Neural cell (in vitro differentiated cells): ENCODE measurements around the gene EXOC3L2. TPM values are rescaled to one million over a fixed set of nuclear protein-coding genes. Genes with fewer than 3 reads are reported as not detected.

Source experiments
- H2AFZ ChIP-seq: fragments of 200-600, 300-800 bp; sonication (generic), shearing (Covaris generic); 2 replicates; pipeline ENCODE4 v1.6.0; 2014; ENCODE audit warnings: low read depth, mild to moderate bottlenecking, antibody characterized with exemption, low read length, moderate library complexity
- H3F3A ChIP-seq: fragments of 200-600 bp; shearing (Covaris generic); 2 replicates; pipeline ENCODE4 v1.6.1; 2016; ENCODE audit warnings: mild to moderate bottlenecking, moderate library complexity, mixed read lengths, antibody characterized with exemption, low read length; ENCODE audit not compliant: insufficient read depth, poor library complexity, severe bottlenecking
- H3K27ac ChIP-seq: fragments of 200-600, 300-800 bp; sonication (generic), shearing (Covaris generic); 2 replicates; pipeline ENCODE4 v1.5.1; 2014; ENCODE audit warnings: mild to moderate bottlenecking, low read length, moderate library complexity
- H3K27me3 ChIP-seq: fragments of 300-800, 200-600 bp; sonication (generic), shearing (Covaris generic); 2 replicates; pipeline ENCODE4 v1.6.0; 2014; ENCODE audit warnings: mild to moderate bottlenecking, low read depth, low read length, moderate library complexity; ENCODE audit not compliant: insufficient read depth
- H3K36me3 ChIP-seq: fragments of 300-800, 200-600 bp; sonication (generic), shearing (Covaris generic); 2 replicates; pipeline ENCODE4 v1.5.1; 2014; ENCODE audit warnings: mild to moderate bottlenecking, antibody characterized with exemption, low read length, moderate library complexity; ENCODE audit not compliant: insufficient read depth
- H3K4me2 ChIP-seq: fragments of 300-800, 200-600 bp; sonication (generic), shearing (Covaris generic); 2 replicates; pipeline ENCODE4 v1.6.0; 2014; ENCODE audit warnings: mild to moderate bottlenecking, low read length
- H3K4me3 ChIP-seq: fragments of 300-800, 200-600 bp; sonication (generic), shearing (Covaris generic); 2 replicates; pipeline ENCODE4 v1.5.1; 2014; ENCODE audit warnings: mild to moderate bottlenecking, low read length, moderate library complexity
- H3K79me2 ChIP-seq: fragments of 200-600 bp; shearing (Covaris generic); replicated peaks from 2 replicates; pipeline ENCODE4 v1.6.0; 2014; ENCODE audit warnings: mild to moderate bottlenecking, low read length, moderate library complexity; ENCODE audit not compliant: insufficient read depth
- H3K9ac ChIP-seq: fragments of 300-800, 200-600 bp; sonication (generic), shearing (Covaris generic); 2 replicates; pipeline ENCODE4 v1.6.1; 2016; ENCODE audit warnings: mild to moderate bottlenecking, low read length, mixed read lengths
- H3K9me2 ChIP-seq: fragments of 200-600 bp; shearing (Covaris generic); 2 replicates; pipeline ENCODE4 v1.6.1; 2016; ENCODE audit warnings: mild to moderate bottlenecking, low read length, mixed read lengths; ENCODE audit not compliant: insufficient read depth
- H3K9me3 ChIP-seq: fragments of 200-600, 300-800 bp; sonication (generic), shearing (Covaris generic); 2 replicates; pipeline ENCODE4 v1.6.1; 2016; ENCODE audit warnings: mild to moderate bottlenecking, mixed run types, low read length, moderate library complexity, mixed read lengths
- H4K20me1 ChIP-seq: fragments of 200-600 bp; shearing (Covaris generic); 2 replicates; pipeline ENCODE4 v1.6.1; 2016; ENCODE audit warnings: mild to moderate bottlenecking, mixed run types; ENCODE audit not compliant: insufficient read depth
- EP300 ChIP-seq: fragments of 450-650 bp; conservative IDR thresholded peaks from 2 replicates; pipeline ENCODE4 v1.6.1; 2014; ENCODE audit warnings: antibody characterized with exemption, mild to moderate bottlenecking, moderate library complexity; ENCODE audit not compliant: poor library complexity, severe bottlenecking
- EZH2 ChIP-seq: fragments of 200-600, 300-800 bp; shearing (Covaris generic), sonication (generic); IDR thresholded peaks from 2 replicates; pipeline ENCODE4 v1.6.1; 2014; ENCODE audit warnings: antibody characterized with exemption, low read length, borderline replicate concordance, mild to moderate bottlenecking; ENCODE audit not compliant: insufficient read depth, poor library complexity, severe bottlenecking
- MXI1 ChIP-seq: fragments of 450-650 bp; conservative IDR thresholded peaks from 2 replicates; pipeline ENCODE4 v1.6.1; 2014; ENCODE audit warnings: antibody characterized with exemption, mild to moderate bottlenecking; ENCODE audit not compliant: poor library complexity, severe bottlenecking
- POLR2AphosphoS5 ChIP-seq: IDR thresholded peaks from 2 replicates; pipeline ENCODE4 v1.6.1; 2012
- RAD21 ChIP-seq: fragments of 450-650 bp; conservative IDR thresholded peaks from 2 replicates; pipeline ENCODE4 v1.6.1; 2014; ENCODE audit warnings: antibody characterized with exemption, mild to moderate bottlenecking, moderate library complexity
- SMC3 ChIP-seq: fragments of 450-650 bp; conservative IDR thresholded peaks from 2 replicates; pipeline ENCODE4 v1.6.1; 2014; ENCODE audit warnings: antibody characterized with exemption, mild to moderate bottlenecking, moderate library complexity; ENCODE audit not compliant: poor library complexity
- TAF1 ChIP-seq: IDR thresholded peaks from 2 replicates; pipeline ENCODE4 v1.6.1; 2012; ENCODE audit warnings: low read depth
- polyA plus RNA-seq: library from polyadenylated mRNA; depleted of rRNA; stranded (reverse); fragments of >200 nt; gene quantifications from 2 replicates; pipeline ENCODE4 v1.2.3, GENCODE V29; 2014
- TF ChIP-seq, protein P1 (sequence below): fragments of 450-650 bp; IDR thresholded peaks from 2 replicates; pipeline ENCODE4 v1.5.1; 2014; ENCODE audit warnings: antibody characterized with exemption, mild to moderate bottlenecking, moderate library complexity; ENCODE audit not compliant: poor library complexity, severe bottlenecking
- TF ChIP-seq, protein P2 (sequence below): IDR thresholded peaks from 2 replicates; pipeline ENCODE4 v1.6.1; 2012; ENCODE audit warnings: borderline replicate concordance

EXOC3L2 gene
- polyA plus RNA-seq, 1 donor from 2014 or later, result not detected

DNA sequence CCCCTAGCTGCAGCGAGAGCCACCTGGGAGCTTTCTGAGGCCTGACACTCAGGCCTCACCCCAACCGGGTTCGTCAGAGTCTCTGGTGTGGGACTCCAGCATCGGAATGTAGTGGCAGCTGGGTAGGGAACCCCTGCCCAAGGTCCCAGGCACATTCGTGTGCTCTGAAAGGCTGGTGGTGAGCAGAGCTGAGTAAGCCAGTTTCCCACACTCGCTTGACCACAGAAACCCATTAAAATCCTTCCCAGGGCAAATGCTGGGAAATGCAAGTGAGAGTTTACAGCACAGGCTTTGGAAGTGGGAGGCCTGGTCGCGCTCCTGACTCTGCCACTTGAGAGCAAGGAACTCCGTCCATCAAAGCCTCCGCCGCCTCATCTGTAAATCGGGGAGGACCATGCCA is 71.4 kb downstream of the EXOC3L2 start:
- Histone ChIP-seq H3K4me3 (no peak overlapping the region), H3K4me2 (no peak overlapping the region), H2AFZ (no peak overlapping the region), H3K79me2 (no peaks in the 10 kb centered on the region), H4K20me1 (no peaks in the 10 kb centered on the region), H3K27ac (no peak overlapping the region), H3F3A (no peaks in the 10 kb centered on the region), H3K9me2 (no peaks in the 10 kb centered on the region), H3K9me3 (no peaks in the 10 kb centered on the region), H3K9ac (no peak overlapping the region), H3K27me3 (no peaks in the 10 kb centered on the region), H3K36me3 (no peaks in the 10 kb centered on the region)
- no peak for TF ChIP-seq EP300
- TF ChIP-seq POLR2AphosphoS5, result no peak
- TF ChIP-seq TAF1, result no peak
- TF ChIP-seq, protein P1, sequence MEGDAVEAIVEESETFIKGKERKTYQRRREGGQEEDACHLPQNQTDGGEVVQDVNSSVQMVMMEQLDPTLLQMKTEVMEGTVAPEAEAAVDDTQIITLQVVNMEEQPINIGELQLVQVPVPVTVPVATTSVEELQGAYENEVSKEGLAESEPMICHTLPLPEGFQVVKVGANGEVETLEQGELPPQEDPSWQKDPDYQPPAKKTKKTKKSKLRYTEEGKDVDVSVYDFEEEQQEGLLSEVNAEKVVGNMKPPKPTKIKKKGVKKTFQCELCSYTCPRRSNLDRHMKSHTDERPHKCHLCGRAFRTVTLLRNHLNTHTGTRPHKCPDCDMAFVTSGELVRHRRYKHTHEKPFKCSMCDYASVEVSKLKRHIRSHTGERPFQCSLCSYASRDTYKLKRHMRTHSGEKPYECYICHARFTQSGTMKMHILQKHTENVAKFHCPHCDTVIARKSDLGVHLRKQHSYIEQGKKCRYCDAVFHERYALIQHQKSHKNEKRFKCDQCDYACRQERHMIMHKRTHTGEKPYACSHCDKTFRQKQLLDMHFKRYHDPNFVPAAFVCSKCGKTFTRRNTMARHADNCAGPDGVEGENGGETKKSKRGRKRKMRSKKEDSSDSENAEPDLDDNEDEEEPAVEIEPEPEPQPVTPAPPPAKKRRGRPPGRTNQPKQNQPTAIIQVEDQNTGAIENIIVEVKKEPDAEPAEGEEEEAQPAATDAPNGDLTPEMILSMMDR, result no peak
- TF ChIP-seq RAD21, result no peak
- TF ChIP-seq, protein P2, sequence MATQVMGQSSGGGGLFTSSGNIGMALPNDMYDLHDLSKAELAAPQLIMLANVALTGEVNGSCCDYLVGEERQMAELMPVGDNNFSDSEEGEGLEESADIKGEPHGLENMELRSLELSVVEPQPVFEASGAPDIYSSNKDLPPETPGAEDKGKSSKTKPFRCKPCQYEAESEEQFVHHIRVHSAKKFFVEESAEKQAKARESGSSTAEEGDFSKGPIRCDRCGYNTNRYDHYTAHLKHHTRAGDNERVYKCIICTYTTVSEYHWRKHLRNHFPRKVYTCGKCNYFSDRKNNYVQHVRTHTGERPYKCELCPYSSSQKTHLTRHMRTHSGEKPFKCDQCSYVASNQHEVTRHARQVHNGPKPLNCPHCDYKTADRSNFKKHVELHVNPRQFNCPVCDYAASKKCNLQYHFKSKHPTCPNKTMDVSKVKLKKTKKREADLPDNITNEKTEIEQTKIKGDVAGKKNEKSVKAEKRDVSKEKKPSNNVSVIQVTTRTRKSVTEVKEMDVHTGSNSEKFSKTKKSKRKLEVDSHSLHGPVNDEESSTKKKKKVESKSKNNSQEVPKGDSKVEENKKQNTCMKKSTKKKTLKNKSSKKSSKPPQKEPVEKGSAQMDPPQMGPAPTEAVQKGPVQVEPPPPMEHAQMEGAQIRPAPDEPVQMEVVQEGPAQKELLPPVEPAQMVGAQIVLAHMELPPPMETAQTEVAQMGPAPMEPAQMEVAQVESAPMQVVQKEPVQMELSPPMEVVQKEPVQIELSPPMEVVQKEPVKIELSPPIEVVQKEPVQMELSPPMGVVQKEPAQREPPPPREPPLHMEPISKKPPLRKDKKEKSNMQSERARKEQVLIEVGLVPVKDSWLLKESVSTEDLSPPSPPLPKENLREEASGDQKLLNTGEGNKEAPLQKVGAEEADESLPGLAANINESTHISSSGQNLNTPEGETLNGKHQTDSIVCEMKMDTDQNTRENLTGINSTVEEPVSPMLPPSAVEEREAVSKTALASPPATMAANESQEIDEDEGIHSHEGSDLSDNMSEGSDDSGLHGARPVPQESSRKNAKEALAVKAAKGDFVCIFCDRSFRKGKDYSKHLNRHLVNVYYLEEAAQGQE, result no peak
- no peak for TF ChIP-seq SMC3
- TF ChIP-seq EZH2, result no peak
- no peak for TF ChIP-seq MXI1

DNA sequence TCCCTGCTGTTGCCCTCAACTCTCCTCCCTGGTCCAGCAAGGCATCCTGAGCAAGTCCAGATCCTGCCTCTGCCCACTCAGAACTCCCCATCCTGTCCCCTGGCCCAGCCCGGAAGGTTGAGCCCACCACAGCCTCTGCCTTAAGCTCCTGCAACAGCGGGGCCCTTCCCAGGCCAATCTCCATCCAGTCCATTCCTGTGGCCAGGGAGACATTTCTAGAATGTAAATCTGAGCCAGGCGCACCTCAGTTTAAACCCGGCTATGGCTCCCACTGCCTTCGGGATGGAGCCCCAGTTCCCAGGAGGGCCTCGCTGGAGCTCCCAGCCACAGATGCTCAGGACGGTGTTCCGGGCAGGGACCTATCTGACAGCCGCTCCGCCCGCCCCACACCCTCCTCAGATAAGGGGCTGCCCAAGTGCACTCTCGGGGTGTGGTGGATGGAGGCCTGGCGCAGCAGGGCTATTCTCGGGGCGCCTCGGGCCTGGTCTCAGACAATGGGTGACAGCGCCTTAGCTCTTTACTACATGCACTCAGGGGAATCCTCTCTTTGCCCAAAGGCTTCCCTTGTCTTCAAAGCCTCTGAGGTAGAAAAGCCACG is 72.5 kb downstream of the EXOC3L2 start:
- H3K79me2 ChIP-seq, result no peaks in the 10 kb centered on the region
- no peaks in the 10 kb centered on the region for H3K36me3 ChIP-seq
- TF ChIP-seq EP300 (no peak), SMC3 (no peak), EZH2 (no peak), POLR2AphosphoS5 (no peak), TAF1 (no peak), RAD21 (no peak), MXI1 (no peak)
- TF ChIP-seq, protein P1, result no peak
- TF ChIP-seq, protein P2, result no peak
- H3K9ac ChIP-seq, result no peak overlapping the region
- no peaks in the 10 kb centered on the region for H3K9me2 ChIP-seq
- no peak overlapping the region for H3K4me3 ChIP-seq
- no peaks in the 10 kb centered on the region for H3K27me3 ChIP-seq
- no peaks in the 10 kb centered on the region for H4K20me1 ChIP-seq
- H2AFZ ChIP-seq, result no peak overlapping the region
- no peak overlapping the region for H3K27ac ChIP-seq
- H3F3A ChIP-seq, result no peaks in the 10 kb centered on the region
- no peaks in the 10 kb centered on the region for H3K9me3 ChIP-seq
- no peak overlapping the region for H3K4me2 ChIP-seq
